NT2/D1 (cell line): ENCODE results near the gene OR1J2.
A peak's percentile ranks its signal among the peaks of the same experiment; 100 is the strongest.

Source experiments
- DNase-seq: peaks from one replicate; pipeline ENCODE4 v3.0.0-alpha.2; 2011; ENCODE audit warnings: low read depth, low spot score
- H3K27me3 ChIP-seq: 2 replicates; pipeline ENCODE4 v1.6.0; 2011; ENCODE audit warnings: mild to moderate bottlenecking; ENCODE audit not compliant: insufficient read length, insufficient read depth
- H3K36me3 ChIP-seq: 2 replicates; pipeline ENCODE4 v1.6.1; 2011; ENCODE audit warnings: mild to moderate bottlenecking, low read length, mixed read lengths; ENCODE audit not compliant: insufficient read depth, insufficient read length
- H3K4me1 ChIP-seq: 2 replicates; pipeline ENCODE4 v1.5.1; 2011; ENCODE audit not compliant: insufficient read depth, insufficient read length
- H3K4me3 ChIP-seq: 2 replicates; pipeline ENCODE4 v1.5.1; 2011; ENCODE audit warnings: low read depth; ENCODE audit not compliant: insufficient read length
- H3K9ac ChIP-seq: 2 replicates; pipeline ENCODE4 v1.6.0; 2011; ENCODE audit warnings: low read depth; ENCODE audit not compliant: insufficient read length
- H3K9me3 ChIP-seq: 2 replicates; pipeline ENCODE4 v1.5.1; 2011; ENCODE audit warnings: mild to moderate bottlenecking, low read length; ENCODE audit not compliant: insufficient read depth
- SUZ12 ChIP-seq: IDR thresholded peaks from 2 replicates; pipeline ENCODE4 v1.6.1; 2011; ENCODE audit not compliant: insufficient read length, insufficient read depth; ENCODE audit errors: extremely low read depth
- YY1 ChIP-seq: IDR thresholded peaks from 2 replicates; pipeline ENCODE4 v1.6.1; 2011; ENCODE audit not compliant: insufficient read length, insufficient read depth
- ZNF274 ChIP-seq: IDR thresholded peaks from 2 replicates; pipeline ENCODE4 v1.6.1; 2011; ENCODE audit warnings: mild to moderate bottlenecking, low read depth, low read length

Gene OR1J2

GRCh38 chr9:122510502-122510901 is at the start of gene OR1J2:
Gene OR1J2, plus strand, starts transcription at chr9:122510802. Its CDS starts 0 bp downstream, at chr9:122510802.
- H3K9me3 ChIP-seq: no peaks in the 10 kb centered on the region
- DNase-seq: no peak

GRCh38 chr9:122463828-122464632 is 46.6 kb upstream of the OR1J2 start:
- DNase-seq: peak; percentile 27

More at GRCh38 chr9:122510502-122510901, at the start of gene OR1J2:
- no peaks in the 10 kb centered on the region for H3K4me1 ChIP-seq
- no peak within 1 kb of the TSS for H3K9ac ChIP-seq
- no peak within 1 kb of the TSS for H3K4me3 ChIP-seq
- H3K27me3 ChIP-seq: peaks cover 1% of the 10 kb centered on the region
- TF ChIP-seq ZNF274: no peak
- no peak for TF ChIP-seq SUZ12
- no peak for TF ChIP-seq YY1
- H3K36me3 ChIP-seq: no peaks in the 10 kb centered on the region

GRCh38 chr9:122464633-122465567 is 45.7 kb upstream of the OR1J2 start:
- TF ChIP-seq ZNF274 (no peak), SUZ12 (no peak), YY1 (no peak)
- H3K9ac ChIP-seq: no peak overlapping the region
- H3K36me3 ChIP-seq: no peaks in the 10 kb centered on the region
- H3K9me3 ChIP-seq: peaks cover 7% of the 10 kb centered on the region; the same call in 1 of the 2 replicates
- DNase-seq: peak; percentile 66
- H3K4me3 ChIP-seq: no peak overlapping the region
- no peaks in the 10 kb centered on the region for H3K4me1 ChIP-seq
- H3K27me3 ChIP-seq: no peaks in the 10 kb centered on the region

More at GRCh38 chr9:122463828-122464632, 46.6 kb upstream of the OR1J2 start:
- no peak overlapping the region for H3K4me3 ChIP-seq
- H3K9ac ChIP-seq: no peak overlapping the region
- TF ChIP-seq ZNF274: no peak
- TF ChIP-seq SUZ12: no peak
- TF ChIP-seq YY1: no peak
- H3K36me3 ChIP-seq: no peaks in the 10 kb centered on the region
- H3K9me3 ChIP-seq: peaks cover 4% of the 10 kb centered on the region; the same call in 1 of the 2 replicates
- H3K27me3 ChIP-seq: no peaks in the 10 kb centered on the region
- no peaks in the 10 kb centered on the region for H3K4me1 ChIP-seq

GRCh38 chr9:122466456-122466855 is 44.1 kb upstream of the OR1J2 start:
- Histone ChIP-seq H3K4me1 (no peaks in the 10 kb centered on the region), H3K36me3 (no peaks in the 10 kb centered on the region), H3K4me3 (no peak overlapping the region), H3K9ac (no peak overlapping the region), H3K9me3 (peaks cover 15% of the 10 kb centered on the region; the same call in 1 of the 2 replicates), H3K27me3 (no peaks in the 10 kb centered on the region)
- DNase-seq: no peak
- TF ChIP-seq SUZ12 (no peak), ZNF274 (no peak), YY1 (no peak)

GRCh38 chr9:122468735-122469134 is 41.9 kb upstream of the OR1J2 start:
- no peak overlapping the region for H3K9ac ChIP-seq
- peaks cover 15% of the 10 kb centered on the region; the same call in 1 of the 2 replicates for H3K9me3 ChIP-seq
- H3K36me3 ChIP-seq: no peaks in the 10 kb centered on the region
- TF ChIP-seq ZNF274 (no peak), SUZ12 (no peak), YY1 (no peak)
- H3K4me1 ChIP-seq: no peaks in the 10 kb centered on the region
- H3K27me3 ChIP-seq: no peaks in the 10 kb centered on the region
- no peak for DNase-seq
- no peak overlapping the region for H3K4me3 ChIP-seq

- Histone ChIP-seq H3K9ac (no peak overlapping the region), H3K36me3 (no peaks in the 10 kb centered on the region), H3K4me1 (no peaks in the 10 kb centered on the region), H3K4me3 (no peak overlapping the region), H3K9me3 (peaks cover 10% of the 10 kb centered on the region; the same call in 1 of the 2 replicates), H3K27me3 (no peaks in the 10 kb centered on the region)
- DNase-seq: no peak
- TF ChIP-seq YY1 (no peak), SUZ12 (no peak), ZNF274 (no peak)
These were observed 36.0 kb upstream of the OR1J2 start for GRCh38 chr9:122474561-122474960.

GRCh38 chr9:122475717-122476116 is 34.9 kb upstream of the OR1J2 start:
- TF ChIP-seq YY1: no peak
- TF ChIP-seq ZNF274: no peak
- TF ChIP-seq SUZ12: no peak
- no peak for DNase-seq
- Histone ChIP-seq H3K4me1 (no peaks in the 10 kb centered on the region), H3K27me3 (no peaks in the 10 kb centered on the region), H3K9ac (no peak overlapping the region), H3K4me3 (no peak overlapping the region), H3K36me3 (no peaks in the 10 kb centered on the region), H3K9me3 (no peaks in the 10 kb centered on the region)
